ENCODE results near the gene RGS7.

DNA sequence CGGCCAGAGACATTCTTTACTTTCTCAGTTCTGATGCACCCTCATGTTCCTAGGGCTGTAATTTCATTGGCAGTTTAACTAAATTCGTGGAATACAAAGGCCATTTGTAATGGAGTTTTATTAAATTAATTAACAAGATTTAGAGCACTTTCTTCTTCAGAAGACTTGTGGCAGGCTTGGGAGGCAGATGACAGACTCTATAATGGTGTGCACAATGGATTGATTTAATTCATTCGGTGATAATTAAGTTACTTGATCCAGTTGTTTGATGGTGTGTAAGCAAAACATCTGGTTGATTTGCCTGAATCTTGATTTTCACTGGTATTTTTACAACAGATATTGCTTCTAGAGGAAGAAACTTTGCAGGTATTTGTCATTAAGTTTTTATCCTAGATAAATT is 383.1 kb downstream of the RGS7 start:
- TF ChIP-seq MEF2B (IDR thresholded peaks at IDR 0.05; ENCODE audit: partially characterized antibody, poor library complexity, severe bottlenecking) (no peak), RELA (IDR thresholded peaks at IDR 0.05; ENCODE audit: borderline replicate concordance, partially characterized antibody) (no peak), CREB1 (IDR thresholded peaks at IDR 0.05; ENCODE audit: low read depth) (no peak)

Measured in GM12878 (cell line).